Bone marrow (tissue), 2 donors: ENCODE data around the gene ZFYVE9.
A peak's percentile ranks its signal among the peaks of the same experiment; 100 is the strongest.
"Not testable (repeated sequence)": the region's sequence is repeated elsewhere in the genome, so short reads cannot be mapped to it uniquely, and the experiment has no call there.

Experiments used
- DNase-seq, 2 donors: peaks; one replicate each; lab custom pipeline; 2025; lab: John Stamatoyannopoulos, UW

ZFYVE9 gene

DNA sequence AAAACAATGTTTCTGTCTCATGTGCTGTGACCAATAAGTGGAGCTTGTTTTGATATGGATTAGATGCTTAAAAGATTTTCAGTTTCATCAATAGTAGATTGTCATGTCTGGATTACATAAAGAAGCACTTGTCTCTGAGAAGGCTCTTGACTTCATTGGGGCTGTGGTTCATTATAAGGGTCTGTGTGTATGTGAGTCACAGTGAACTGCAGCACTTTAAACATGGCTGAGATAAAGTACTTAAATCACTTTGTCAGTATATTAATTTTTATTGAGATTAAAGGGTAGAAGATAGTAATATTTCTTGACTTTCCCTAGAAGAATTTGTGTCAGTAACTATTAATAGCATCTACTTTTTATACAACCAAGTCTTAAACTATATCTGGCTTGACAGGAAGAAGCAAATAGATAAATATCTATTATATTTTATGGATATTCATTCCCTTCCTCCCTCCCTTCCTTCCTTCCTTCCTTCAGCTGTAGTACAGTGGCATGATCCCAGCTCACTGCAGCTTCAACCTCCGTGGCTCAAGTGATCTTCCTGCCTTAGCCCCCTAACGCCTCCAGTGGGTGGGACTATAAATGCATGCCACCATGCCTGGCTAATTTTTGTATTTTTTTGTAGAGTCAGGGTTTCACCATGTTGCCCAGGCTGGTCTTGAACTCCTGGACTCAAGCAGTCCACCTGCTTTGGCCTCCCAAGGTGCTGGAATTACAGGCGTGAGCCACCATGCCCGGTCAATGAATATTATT lies 48.8 kb downstream of the ZFYVE9 start:
- DNase-seq, result no peak

- no peak for DNase-seq
These were observed 49.6 kb downstream of the ZFYVE9 start for GRCh38 chr1:52191395-52191965.

- DNase-seq, result no peak
These were observed 50.1 kb downstream of the ZFYVE9 start for GRCh38 chr1:52192024-52192423.

DNA sequence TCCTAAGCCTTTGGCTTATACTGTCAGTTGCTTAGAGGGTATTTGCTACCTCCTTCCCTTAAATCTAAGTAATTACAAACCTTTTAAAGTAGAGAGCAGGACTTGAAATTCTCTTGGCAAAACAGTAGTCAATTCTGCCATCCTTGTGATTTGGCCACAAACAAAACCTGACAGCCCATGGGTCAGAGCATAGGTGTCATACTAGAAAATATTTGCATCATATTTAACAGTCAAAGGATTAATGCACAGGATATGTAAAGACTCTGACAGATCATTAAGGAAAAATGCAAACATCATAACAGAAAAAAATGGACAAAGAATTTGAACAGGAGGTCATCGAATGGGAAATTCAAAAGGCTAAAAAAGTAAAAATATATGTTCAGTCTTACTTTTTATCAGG lies 50.5 kb downstream of the ZFYVE9 start:
- DNase-seq, result no peak

GRCh38 chr1:52193985-52194384 lies 52.1 kb downstream of the ZFYVE9 start:
- DNase-seq, result no peak

- no peak for DNase-seq
These were observed 53.3 kb downstream of the ZFYVE9 start for GRCh38 chr1:52195161-52195560.

DNA sequence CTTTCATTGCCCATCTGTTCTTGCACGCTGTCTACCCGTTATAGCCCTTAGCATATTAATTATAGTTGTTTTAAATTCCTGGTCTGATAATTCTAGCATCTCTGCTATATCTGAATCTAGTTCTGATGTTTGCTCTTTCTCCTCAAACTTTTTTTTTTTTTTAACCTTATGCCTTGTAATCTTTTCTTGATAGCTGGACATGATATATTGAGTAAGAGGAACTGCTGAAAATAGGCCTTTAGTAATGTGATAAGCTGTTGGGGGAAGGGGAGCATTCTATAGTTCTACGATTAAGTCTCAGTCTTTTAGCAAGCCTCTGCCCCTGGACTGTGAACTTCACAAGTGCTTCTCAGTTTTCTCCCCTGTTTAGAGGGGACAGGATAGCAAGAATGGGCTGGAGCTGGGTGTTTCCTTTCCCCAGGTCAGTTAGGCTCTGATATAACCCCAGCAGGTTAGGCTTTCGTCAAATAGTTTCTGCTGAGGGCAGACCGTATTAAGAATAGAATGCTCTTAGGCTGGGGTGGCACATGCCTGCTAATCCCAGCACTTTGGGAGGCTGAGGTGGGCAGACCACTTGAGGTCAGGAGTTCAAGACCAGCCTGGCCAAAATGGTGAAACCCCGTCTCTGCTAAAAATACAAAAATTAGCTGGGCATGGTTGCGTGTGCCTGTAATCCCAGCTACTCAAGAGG lies 62.2 kb downstream of the ZFYVE9 start:
- no peak for DNase-seq

DNA sequence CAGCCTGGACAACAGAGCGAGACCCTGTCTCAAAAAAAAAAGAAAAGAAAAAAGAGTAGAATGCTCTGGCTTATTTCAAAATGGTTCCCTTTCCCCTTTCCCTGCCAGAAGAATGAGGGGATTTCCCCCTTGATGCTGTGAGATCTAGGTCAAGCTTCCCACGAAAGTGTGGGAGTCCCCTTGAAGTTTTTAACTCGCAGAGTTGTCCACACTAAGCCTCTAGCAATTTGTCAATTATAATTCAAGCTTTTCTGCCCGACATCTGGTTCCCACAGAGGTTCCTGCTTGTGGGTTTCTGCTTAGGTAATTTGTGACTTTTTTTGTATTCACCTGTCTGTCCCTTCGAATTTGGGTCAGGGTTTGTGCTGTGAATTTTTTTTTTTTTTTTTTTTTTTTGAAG lies 62.8 kb downstream of the ZFYVE9 start:
- no peak for DNase-seq

- DNase-seq, result not testable (repeated sequence)
These were observed 64.8 kb downstream of the ZFYVE9 start for GRCh38 chr1:52206686-52207085.

DNA sequence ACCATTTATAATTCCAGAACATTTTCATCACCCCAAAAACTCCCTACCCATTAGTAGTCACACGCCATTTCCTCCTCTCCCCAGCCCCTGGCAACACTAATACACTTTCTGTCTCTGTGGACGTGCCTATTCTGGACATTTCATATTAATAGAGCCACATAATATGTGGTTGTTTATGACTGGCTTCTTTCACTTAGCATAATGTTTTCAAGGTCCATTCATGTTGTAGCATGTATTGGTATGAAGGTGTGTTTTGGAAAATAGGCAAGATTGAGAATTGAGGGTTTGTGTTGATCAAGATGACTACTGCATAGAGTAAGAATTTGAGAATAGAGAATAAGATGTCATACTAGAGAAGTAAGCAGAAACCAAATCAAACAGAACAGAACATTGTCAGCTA lies 67.5 kb downstream of the ZFYVE9 start:
- no peak for DNase-seq

DNA sequence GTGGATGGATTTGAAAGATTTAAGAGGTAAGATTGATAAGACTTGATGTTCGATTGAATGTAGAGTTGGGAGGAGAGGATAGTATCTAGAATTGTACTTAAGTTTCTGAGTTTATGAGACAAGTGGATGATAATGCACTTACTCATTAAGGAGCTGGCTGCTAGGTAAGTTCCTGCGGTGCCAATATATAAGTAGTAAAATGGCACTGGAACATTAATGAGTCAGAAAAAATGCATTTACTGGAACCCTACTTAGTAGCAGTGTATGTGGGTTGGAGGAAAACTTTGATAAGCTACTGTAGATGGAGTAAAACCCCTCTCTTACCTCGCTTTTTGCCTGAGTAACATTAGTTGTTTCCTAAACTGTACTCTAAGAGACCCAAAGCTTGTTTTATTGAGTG lies 68.2 kb downstream of the ZFYVE9 start:
- no peak for DNase-seq

GRCh38 chr1:52216907-52217458 lies 75.1 kb downstream of the ZFYVE9 start:
- DNase-seq, result no peak

GRCh38 chr1:52225174-52225573 lies 83.3 kb downstream of the ZFYVE9 start:
- no peak for DNase-seq

DNA sequence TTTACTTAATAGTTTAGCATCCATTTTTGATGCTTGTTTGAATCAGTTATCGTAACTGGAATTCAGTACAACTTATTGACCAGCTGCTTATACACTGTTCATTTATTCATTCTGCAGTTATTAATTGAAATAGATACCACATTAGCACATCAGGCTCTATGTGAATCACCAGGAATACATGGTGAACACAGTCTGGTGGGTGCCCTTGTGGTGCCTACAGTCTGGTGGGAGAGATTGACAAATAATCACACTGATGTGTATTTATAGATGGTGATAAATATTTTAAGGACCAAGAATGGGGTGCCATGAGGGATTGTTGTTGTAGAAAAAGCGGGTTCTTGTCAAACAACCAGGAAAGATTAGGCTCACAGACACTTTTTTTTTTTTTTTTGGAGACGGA lies 87.6 kb downstream of the ZFYVE9 start:
- DNase-seq, result no peak

DNA sequence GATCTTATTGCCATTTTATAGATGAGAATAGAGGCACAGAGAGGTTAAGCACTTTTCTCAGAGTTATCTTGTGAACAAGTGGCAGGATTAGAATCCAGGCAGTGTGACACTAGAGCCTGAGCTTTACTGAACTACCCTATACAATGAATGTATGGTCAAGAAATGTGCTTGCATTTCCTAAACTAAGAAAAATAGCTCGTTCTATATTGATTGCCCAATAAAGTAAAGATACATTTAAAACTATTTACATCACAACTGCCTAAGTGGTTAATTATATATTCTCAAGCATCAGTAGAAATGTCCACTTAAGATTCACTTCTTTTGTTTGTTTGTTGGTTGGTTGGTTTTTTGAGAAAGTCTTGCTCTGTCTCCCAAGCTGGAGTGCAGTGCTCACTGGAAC lies 91.6 kb downstream of the ZFYVE9 start:
- no peak for DNase-seq

DNA sequence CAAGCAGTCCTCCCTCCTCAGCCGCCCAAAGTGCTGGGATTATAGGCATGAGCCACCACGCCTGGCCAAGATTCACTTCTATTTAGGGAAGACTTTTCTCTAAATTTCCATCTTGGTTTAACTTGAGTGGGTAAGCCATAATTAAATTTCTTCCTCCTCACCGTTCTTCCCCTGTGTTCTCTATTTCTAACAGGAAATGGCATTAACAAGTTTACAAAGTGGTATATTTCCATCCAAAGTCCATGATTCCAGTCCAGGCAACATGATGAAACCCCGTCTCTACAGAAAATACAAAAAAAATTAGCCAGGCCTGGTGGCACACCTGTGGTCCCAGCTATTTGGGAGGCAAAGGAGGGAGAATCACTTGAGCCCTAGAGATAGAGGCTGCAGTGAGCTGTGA lies 92.1 kb downstream of the ZFYVE9 start:
- DNase-seq, result no peak

DNA sequence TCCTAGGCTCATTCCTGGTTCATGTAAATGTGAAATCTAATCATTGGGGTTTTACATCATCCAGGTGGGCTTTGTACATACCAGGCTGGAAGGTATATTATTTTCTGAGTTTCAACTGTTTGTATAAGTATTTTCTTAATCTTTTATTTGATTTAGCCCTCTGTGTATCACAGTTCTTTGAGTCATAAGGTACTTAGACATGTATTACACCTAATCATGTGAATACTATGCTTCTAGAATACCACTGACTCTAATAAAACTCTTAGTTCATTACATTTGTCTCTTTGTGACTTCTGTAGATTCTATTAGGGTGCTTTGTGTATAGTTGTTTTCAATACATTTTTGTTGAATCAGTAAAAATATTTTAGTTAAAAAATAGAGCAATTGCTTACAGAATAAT lies 92.8 kb downstream of the ZFYVE9 start:
- no peak for DNase-seq

DNA sequence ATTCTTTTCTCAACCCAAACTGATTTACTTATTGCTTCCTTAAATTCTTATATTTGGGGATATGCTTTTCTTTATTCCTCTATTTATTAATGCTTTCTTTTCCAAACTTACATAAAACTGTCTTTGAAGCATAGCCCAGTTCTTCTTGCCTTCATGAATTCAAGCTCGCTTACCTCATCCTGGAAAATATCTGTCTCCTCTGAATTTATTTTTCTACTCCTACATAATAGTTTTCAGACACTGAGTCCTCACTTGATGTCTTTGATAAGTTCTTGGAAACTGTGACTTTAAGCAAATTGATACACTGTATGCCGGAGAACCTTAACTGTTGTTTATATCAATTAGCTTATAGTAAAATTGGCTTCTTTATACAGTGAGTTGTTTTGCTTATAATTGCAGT lies 93.8 kb downstream of the ZFYVE9 start:
- no peak for DNase-seq

- DNase-seq, result no peak
These were observed 95.5 kb downstream of the ZFYVE9 start for GRCh38 chr1:52237430-52237829.

DNA sequence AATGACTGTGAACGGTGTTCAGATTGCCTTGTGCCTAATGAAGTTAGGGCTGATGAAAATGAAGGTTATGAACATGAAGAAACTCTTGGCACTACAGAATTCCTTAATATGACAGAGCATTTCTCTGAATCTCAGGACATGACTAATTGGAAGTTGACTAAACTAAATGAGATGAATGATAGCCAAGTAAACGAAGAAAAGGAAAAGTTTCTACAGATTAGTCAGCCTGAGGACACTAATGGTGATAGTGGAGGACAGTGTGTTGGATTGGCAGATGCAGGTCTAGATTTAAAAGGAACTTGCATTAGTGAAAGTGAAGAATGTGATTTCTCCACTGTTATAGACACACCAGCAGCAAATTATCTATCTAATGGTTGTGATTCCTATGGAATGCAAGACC lies 96.6 kb downstream of the ZFYVE9 start:
- no peak for DNase-seq

- no peak for DNase-seq
These were observed 97.2 kb downstream of the ZFYVE9 start for GRCh38 chr1:52238887-52239707.

DNA sequence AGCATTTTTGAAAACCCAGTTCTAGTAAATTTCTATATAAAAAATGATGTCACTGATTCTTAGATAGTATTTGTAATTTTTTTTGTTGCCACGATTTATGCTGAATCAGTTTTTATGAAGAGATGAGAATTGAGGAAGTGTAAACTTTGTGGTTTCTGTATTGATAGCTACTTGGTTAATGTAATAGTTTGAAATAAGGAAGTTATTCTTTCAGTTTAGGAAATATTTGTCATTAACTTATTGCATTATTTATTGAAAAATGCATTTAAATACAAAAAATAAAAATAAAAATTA lies 97.8 kb downstream of the ZFYVE9 start:
- DNase-seq, result peak in 1 of 2 donors; percentile 6
